Fibroblast of skin of back (primary cell): Measurements from ENCODE around the gene LRRC23. TPM values are rescaled to one million over a fixed set of nuclear protein-coding genes. Genes with fewer than 3 reads are reported as not detected.
"Not testable (repeated sequence)": the region's sequence is repeated elsewhere in the genome, so short reads cannot be mapped to it uniquely, and the experiment has no call there.

ENCODE experiments used
- DNase-seq: peaks from one replicate; pipeline ENCODE4 v3.0.0-alpha.2; 2013
- polyA plus RNA-seq, 2 experiments: library from polyadenylated mRNA; unstranded; fragments of 120-200 nt; gene quantifications; one replicate each; pipeline ENCODE4 v1.2.1, GENCODE V29; 2013; ENCODE audit not compliant: insufficient read length in 2 of 2

The LRRC23 gene
- 8.4 TPM for polyA plus RNA-seq (2013, experiment 1 of 2; ENCODE audit: insufficient read length)
- polyA plus RNA-seq (2013, experiment 2 of 2; ENCODE audit: insufficient read length), result 9.2 TPM

- DNase-seq, result peak; percentile 95
Observed at GRCh38 chr12:6904280-6905276, at the start of gene LRRC23. Gene LRRC23, plus strand, starts transcription at chr12:6904822. Its CDS starts 812 bp downstream, at chr12:6905634.

- DNase-seq, result no peak
Observed at GRCh38 chr12:6855322-6855721, 49.3 kb upstream of the LRRC23 start.

GRCh38 chr12:6858799-6859198, 45.8 kb upstream of the LRRC23 start:
- DNase-seq, result no peak

GRCh38 chr12:6860116-6860515, 44.5 kb upstream of the LRRC23 start:
- DNase-seq, result no peak

GRCh38 chr12:6860942-6861341, 43.7 kb upstream of the LRRC23 start:
- DNase-seq, result no peak

- DNase-seq, result no peak
Observed at GRCh38 chr12:6861391-6861790, 43.2 kb upstream of the LRRC23 start.

GRCh38 chr12:6863033-6863432, 41.6 kb upstream of the LRRC23 start:
- DNase-seq, result no peak

- DNase-seq, result peak; percentile 40
Observed at GRCh38 chr12:6863586-6864321, 40.9 kb upstream of the LRRC23 start.

GRCh38 chr12:6865307-6865706, 39.3 kb upstream of the LRRC23 start:
- not testable (repeated sequence) for DNase-seq

GRCh38 chr12:6866163-6866919, 38.3 kb upstream of the LRRC23 start:
- no peak for DNase-seq

- DNase-seq, result no peak
Observed at GRCh38 chr12:6866920-6867412, 37.7 kb upstream of the LRRC23 start.

- DNase-seq, result peak; percentile 79
Observed at GRCh38 chr12:6867413-6868210, 37.0 kb upstream of the LRRC23 start, which contains the start of gene TPI1. Gene TPI1, plus strand, starts transcription at chr12:6867531. Its CDS starts 36 bp downstream, at chr12:6867567.

GRCh38 chr12:6868211-6869048, 36.2 kb upstream of the LRRC23 start:
- DNase-seq, result no peak

GRCh38 chr12:6869049-6870021, 35.3 kb upstream of the LRRC23 start:
- peak; percentile 72 for DNase-seq

- DNase-seq, result not testable (repeated sequence)
Observed at GRCh38 chr12:6870304-6870703, 34.3 kb upstream of the LRRC23 start.

GRCh38 chr12:6871052-6871957, 33.3 kb upstream of the LRRC23 start:
- peak; percentile 47 for DNase-seq

- DNase-seq, result peak; percentile 75
Observed at GRCh38 chr12:6872073-6873048, 32.3 kb upstream of the LRRC23 start.
